HL-60 (cell line): ENCODE data around the gene SDC1.

Experiments used
- CTCF ChIP-seq: IDR thresholded peaks from one replicate; pipeline ENCODE4 v1.5.1; 2011; ENCODE audit warnings: low read length, control low read depth, inconsistent platforms; ENCODE audit not compliant: insufficient read depth
- POLR2AphosphoS5 ChIP-seq: IDR thresholded peaks from 2 replicates; pipeline ENCODE4 v1.6.1; 2012; ENCODE audit warnings: low read depth

- TF ChIP-seq CTCF (no peak), POLR2AphosphoS5 (no peak)
Observed at GRCh38 chr2:20200697-20201555, 24.0 kb downstream of the SDC1 start.
